GM12878 (cell line): ENCODE data around the gene TNFRSF6B. TPM values are rescaled to one million over a fixed set of nuclear protein-coding genes. Genes with fewer than 3 reads are reported as not detected.

Experiments
- ATAC-seq: fragments of 200-7000 bp; cut with Tn5 transposase; 3 replicates; pipeline ENCODE4 v1.9.1; 2020; ENCODE audit warnings: mild to moderate bottlenecking, moderate library complexity
- BruUV-seq: library from RNA; stranded (reverse); fragments of 400-500 nt; replicated peaks from 2 replicates; lab custom pipeline; 2021; lab: Mats Ljungman, UMichigan
- CTCF ChIA-PET: fragments of 300-600 bp; sonication (Branson Sonifier 250); formaldehyde crosslinking; extraction: SDS; loops from one replicate; lab custom pipeline; 2021; ENCODE audit warnings: inconsistent platforms; lab: Yijun Ruan, JAX
- POLR2A ChIA-PET: fragments of 350-600 bp; formaldehyde crosslinking; extraction: SDS; loops from one replicate; lab custom pipeline; 2021; ENCODE audit warnings: inconsistent platforms; lab: Charles Lee
- RAD21 ChIA-PET: fragments of 300-600 bp; sonication (Branson Sonifier 250); formaldehyde crosslinking; loops from one replicate; lab custom pipeline; 2023; ENCODE audit warnings: antibody characterized with exemption; ENCODE audit not compliant: unreplicated experiment; lab: Charles Lee
- SMC1A ChIA-PET: fragments of 300-600 bp; sonication (Branson Sonifier 250); formaldehyde crosslinking; loops from one replicate; lab custom pipeline; 2023; ENCODE audit not compliant: unreplicated experiment, uncharacterized antibody; lab: Charles Lee
- DNase-seq: peaks from one replicate; pipeline ENCODE4 v3.0.0-alpha.2; 2011; ENCODE audit warnings: low read depth, low spot score
- FAIRE-seq: peaks from 3 replicates; lab custom pipeline; 2011; peaks lifted over from hg19 to GRCh38; lab: Jason Lieb, UNC
- H2AFZ ChIP-seq: 2 replicates; pipeline ENCODE4 v1.6.0; 2011; ENCODE audit warnings: low read depth, low read length, control low read depth; ENCODE audit not compliant: control insufficient read depth
- H3K27ac ChIP-seq: 2 replicates; pipeline ENCODE4 v1.5.1; 2011; ENCODE audit warnings: control low read depth; ENCODE audit not compliant: control insufficient read depth, insufficient read depth
- H3K27me3 ChIP-seq, 2 experiments: replicated peaks in 1 of 2; 2 replicates each; pipeline versions ENCODE4 v1.6.0 to v1.6.1; 2011; ENCODE audit warnings: low read length in 1 of 2; ENCODE audit not compliant: control insufficient read depth in 2 of 2, insufficient read depth in 2 of 2
- H3K36me3 ChIP-seq, 2 experiments: 2 replicates each; pipeline ENCODE4 v1.5.1; 2011; ENCODE audit warnings: low read length in 1 of 2; ENCODE audit not compliant: control insufficient read depth in 2 of 2, insufficient read depth in 2 of 2
- H3K4me1 ChIP-seq: 2 replicates; pipeline ENCODE4 v1.6.1; 2011; ENCODE audit warnings: mild to moderate bottlenecking, low read length, moderate library complexity, mixed read lengths; ENCODE audit not compliant: control insufficient read depth, insufficient read depth
- H3K4me2 ChIP-seq: 2 replicates; pipeline ENCODE4 v1.6.0; 2011; ENCODE audit warnings: control low read depth; ENCODE audit not compliant: control insufficient read depth, insufficient read depth
- H3K4me3 ChIP-seq: fragments of 200-600 bp; sonication (generic); 2 replicates; pipeline ENCODE4 v1.5.1; 2016
- H3K79me2 ChIP-seq: 2 replicates; pipeline ENCODE4 v1.6.0; 2011; ENCODE audit warnings: low read length; ENCODE audit not compliant: control insufficient read depth, insufficient read depth
- H3K9ac ChIP-seq: 2 replicates; pipeline ENCODE4 v1.8.0; 2011; ENCODE audit warnings: low read length, control low read depth, mixed read lengths; ENCODE audit not compliant: control insufficient read depth, insufficient read depth
- H3K9me3 ChIP-seq: replicated peaks from 3 replicates; pipeline ENCODE4 v1.5.1; 2011; ENCODE audit warnings: mild to moderate bottlenecking, low read length; ENCODE audit not compliant: control insufficient read depth, insufficient read depth
- H4K20me1 ChIP-seq: 2 replicates; pipeline ENCODE4 v1.6.0; 2011; ENCODE audit not compliant: control insufficient read depth, insufficient read depth
- CBX3 ChIP-seq: fragments of 200-600 bp; sonication (generic); IDR thresholded peaks from 2 replicates; pipeline ENCODE4 v1.6.1; 2016; ENCODE audit warnings: low read depth, borderline replicate concordance
- CHD2 ChIP-seq: IDR thresholded peaks from 2 replicates; pipeline ENCODE4 v1.6.1; 2011; ENCODE audit warnings: low read depth, low read length, improper control_type of control experiment, borderline replicate concordance
- E2F8 ChIP-seq: fragments of 450-650 bp; IDR thresholded peaks from 2 replicates; pipeline ENCODE4 v1.6.1; 2018; ENCODE audit warnings: mild to moderate bottlenecking, low read depth, moderate library complexity; ENCODE audit not compliant: partially characterized antibody
- LARP7 ChIP-seq: fragments of 450-650 bp; IDR thresholded peaks from 2 replicates; pipeline ENCODE4 v1.6.1; 2017; ENCODE audit warnings: mild to moderate bottlenecking
- RAD51 ChIP-seq: fragments of 450-650 bp; IDR thresholded peaks from 2 replicates; pipeline ENCODE4 v1.6.1; 2016; ENCODE audit warnings: moderate library complexity, mild to moderate bottlenecking, inconsistent platforms
- RELA ChIP-seq: fragments of 450-650 bp; IDR thresholded peaks from 2 replicates; pipeline ENCODE4 v1.8.0; 2014; ENCODE audit warnings: borderline replicate concordance; ENCODE audit not compliant: partially characterized antibody
- RUNX3 ChIP-seq: IDR thresholded peaks from 2 replicates; pipeline ENCODE4 v1.6.1; 2012; ENCODE audit warnings: low read length, inconsistent platforms
- SKIL ChIP-seq: fragments of 450-650 bp; IDR thresholded peaks from 2 replicates; pipeline ENCODE4 v1.6.1; 2017; ENCODE audit warnings: mild to moderate bottlenecking, low read depth, inconsistent platforms; ENCODE audit not compliant: poor library complexity, severe bottlenecking
- SMAD1 ChIP-seq: fragments of 450-650 bp; IDR thresholded peaks from 2 replicates; pipeline ENCODE4 v1.6.1; 2018; ENCODE audit warnings: mild to moderate bottlenecking, low read depth; ENCODE audit not compliant: partially characterized antibody
- ZBTB40 ChIP-seq: fragments of 450-650 bp; IDR thresholded peaks from 2 replicates; pipeline ENCODE4 v1.6.1; 2016; ENCODE audit warnings: mild to moderate bottlenecking, moderate library complexity, borderline replicate concordance
- WGBS: methylation state at CpG from one replicate; pipeline ENCODE4 v1.1.6; 2016; ENCODE audit warnings: low lambda C conversion rate; ENCODE audit not compliant: insufficient replicate concordance, insufficient coverage; ENCODE audit errors: missing lambda C conversion rate; 5-methylcytosine and 5-hydroxymethylcytosine counted together
- in situ Hi-C: fragments of 300-500 bp; cut with MboI; formaldehyde crosslinking; loops from 9 replicates; pipeline ENCODE4 v1.14.3; 2018; ENCODE audit warnings: mixed read lengths
- intact Hi-C: fragments of 100-400 bp; cut with micrococcal nuclease; formaldehyde crosslinking; loops from one replicate; pipeline ENCODE4 v1.14.2; 2022; ENCODE audit not compliant: unreplicated experiment
- polyA plus RNA-seq, 11 experiments: library from polyadenylated mRNA; depleted of rRNA in 4 of 11; unstranded in 6 of 11; stranded (reverse) in 5 of 11; fragments of >200 nt; fragmentation: Nextera tagmentation in 4 of 11; fragmentation: Illumina TruSeq in 1 of 11; extraction: Ambion mirVana in 4 of 11; extraction: Trizol in 1 of 11; gene quantifications; 1 replicate in 1 of 11; 2 replicates in 10 of 11; pipeline versions ENCODE4 v1.2.1 to v1.2.3, GENCODE V29; 2011 to 2016; ENCODE audit warnings: inconsistent platforms in 2 of 11, missing spikeins in 2 of 11, low read depth in 1 of 11
- total RNA-seq, 4 experiments: library from RNA; depleted of rRNA in 3 of 4; stranded (reverse); fragments of >200 nt in 3 of 4; fragmentation: Illumina TruSeq in 1 of 4; extraction: Trizol in 1 of 4; gene quantifications; 2 replicates each; pipeline versions ENCODE4 v1.2.1 to v1.2.3, GENCODE V29; 2013 to 2021
- TF ChIP-seq, protein P1 (sequence below): fragments of 150-350 bp; IDR thresholded peaks from 2 replicates; pipeline ENCODE4 v1.6.1; 2016; ENCODE audit warnings: low read depth, low read length

TNFRSF6B gene
- total and polyA plus RNA-seq, 10 of the 15 experiments (the other 5 are each of a cell fraction or from before 2014, with no cell fraction given), result 0.67 to 2.2 (median 1.8) TPM; not detected in 7

- H3K9ac ChIP-seq, result no peak overlapping the region
- no peaks in the 10 kb centered on the region for H4K20me1 ChIP-seq
- no peaks in the 10 kb centered on the region for H3K27me3 ChIP-seq
- WGBS, result 89% methylated on average over 19 of the region's 19 CpGs
- H3K27ac ChIP-seq, result no peak overlapping the region
- H3K4me3 ChIP-seq, result no peak overlapping the region
- ATAC-seq (no peak), FAIRE-seq (no peak), DNase-seq (no peak)
- in situ Hi-C loops, result no loop called here
- ChIA-PET RAD21 (no interaction called here), CTCF (interaction anchor here (0.6 kb wide), 1 partner anchor 477 kb away, joined by 3 read pairs; no protein-coding TSS in a partner anchor), SMC1A (no interaction called here), POLR2A (no interaction called here)
- H3K9me3 ChIP-seq, result no peaks in the 10 kb centered on the region
- H3K4me2 ChIP-seq, result no peak overlapping the region
- H3K36me3 ChIP-seq, result peaks cover 1 to 4% of the 10 kb centered on the region in 2 experiments; a peak in 2 of 4 replicates
- H3K4me1 ChIP-seq, result no peaks in the 10 kb centered on the region
- BruUV-seq, result no TSS peak
- intact Hi-C loops, result no loop called here
- no peaks in the 10 kb centered on the region for H3K79me2 ChIP-seq
- H2AFZ ChIP-seq, result no peak overlapping the region
- no peak for TF ChIP-seq ZBTB40
- no peak for TF ChIP-seq RAD51
- TF ChIP-seq, protein P1, sequence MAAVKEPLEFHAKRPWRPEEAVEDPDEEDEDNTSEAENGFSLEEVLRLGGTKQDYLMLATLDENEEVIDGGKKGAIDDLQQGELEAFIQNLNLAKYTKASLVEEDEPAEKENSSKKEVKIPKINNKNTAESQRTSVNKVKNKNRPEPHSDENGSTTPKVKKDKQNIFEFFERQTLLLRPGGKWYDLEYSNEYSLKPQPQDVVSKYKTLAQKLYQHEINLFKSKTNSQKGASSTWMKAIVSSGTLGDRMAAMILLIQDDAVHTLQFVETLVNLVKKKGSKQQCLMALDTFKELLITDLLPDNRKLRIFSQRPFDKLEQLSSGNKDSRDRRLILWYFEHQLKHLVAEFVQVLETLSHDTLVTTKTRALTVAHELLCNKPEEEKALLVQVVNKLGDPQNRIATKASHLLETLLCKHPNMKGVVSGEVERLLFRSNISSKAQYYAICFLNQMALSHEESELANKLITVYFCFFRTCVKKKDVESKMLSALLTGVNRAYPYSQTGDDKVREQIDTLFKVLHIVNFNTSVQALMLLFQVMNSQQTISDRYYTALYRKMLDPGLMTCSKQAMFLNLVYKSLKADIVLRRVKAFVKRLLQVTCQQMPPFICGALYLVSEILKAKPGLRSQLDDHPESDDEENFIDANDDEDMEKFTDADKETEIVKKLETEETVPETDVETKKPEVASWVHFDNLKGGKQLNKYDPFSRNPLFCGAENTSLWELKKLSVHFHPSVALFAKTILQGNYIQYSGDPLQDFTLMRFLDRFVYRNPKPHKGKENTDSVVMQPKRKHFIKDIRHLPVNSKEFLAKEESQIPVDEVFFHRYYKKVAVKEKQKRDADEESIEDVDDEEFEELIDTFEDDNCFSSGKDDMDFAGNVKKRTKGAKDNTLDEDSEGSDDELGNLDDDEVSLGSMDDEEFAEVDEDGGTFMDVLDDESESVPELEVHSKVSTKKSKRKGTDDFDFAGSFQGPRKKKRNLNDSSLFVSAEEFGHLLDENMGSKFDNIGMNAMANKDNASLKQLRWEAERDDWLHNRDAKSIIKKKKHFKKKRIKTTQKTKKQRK, result no peak
- no peak for TF ChIP-seq E2F8
- TF ChIP-seq CHD2, result no peak
- no peak for TF ChIP-seq CBX3
- no peak for TF ChIP-seq SMAD1
- no peak for TF ChIP-seq RUNX3
- no peak for TF ChIP-seq LARP7
- TF ChIP-seq RELA, result no peak
- no peak for TF ChIP-seq SKIL
Observed at GRCh38 chr20:63679799-63680305, 16.6 kb upstream of the TNFRSF6B start.
